ENCODE measurements around the gene ABCA9.

Gene ABCA9

GRCh38 chr17:69064476-69064875 lies 3.7 kb upstream of the ABCA9 start:
- no peak for DNase-seq

GRCh38 chr17:69064001-69064400 lies 3.3 kb upstream of the ABCA9 start:
- no peak for DNase-seq

DNA sequence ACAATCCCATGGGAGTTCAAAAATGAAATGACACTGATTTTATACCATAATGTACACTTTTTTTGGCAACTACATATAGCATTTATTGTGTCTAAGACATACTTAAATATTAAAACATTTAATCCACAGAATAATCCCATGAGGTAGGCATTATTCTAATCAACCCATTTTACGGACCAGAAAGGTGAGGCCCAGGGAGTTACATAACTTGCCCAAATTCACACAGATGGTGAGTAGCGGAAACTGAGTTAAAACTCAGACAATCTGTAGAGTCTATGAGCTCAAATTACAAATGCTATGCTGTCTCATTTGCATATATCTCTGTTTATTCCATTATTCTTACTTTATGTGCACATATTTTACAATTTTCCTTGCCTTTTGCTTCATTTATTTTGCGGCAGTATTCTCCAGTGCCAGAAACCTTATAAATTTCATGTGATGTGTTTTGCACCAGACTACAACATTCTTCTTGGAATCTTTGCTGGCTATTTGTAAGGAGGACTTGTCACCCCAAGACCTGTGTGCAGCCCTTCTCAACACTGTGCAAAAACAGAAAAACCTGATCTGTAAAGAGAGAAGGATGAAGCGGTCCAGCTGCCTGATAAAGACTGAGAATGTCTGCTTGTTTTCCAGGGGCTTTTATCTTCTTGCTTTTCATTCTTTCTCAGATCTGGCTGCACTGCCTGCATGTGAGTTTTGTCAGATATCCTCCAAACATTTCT lies 2.3 kb upstream of the ABCA9 start:
- DNase-seq = no peak

DNA sequence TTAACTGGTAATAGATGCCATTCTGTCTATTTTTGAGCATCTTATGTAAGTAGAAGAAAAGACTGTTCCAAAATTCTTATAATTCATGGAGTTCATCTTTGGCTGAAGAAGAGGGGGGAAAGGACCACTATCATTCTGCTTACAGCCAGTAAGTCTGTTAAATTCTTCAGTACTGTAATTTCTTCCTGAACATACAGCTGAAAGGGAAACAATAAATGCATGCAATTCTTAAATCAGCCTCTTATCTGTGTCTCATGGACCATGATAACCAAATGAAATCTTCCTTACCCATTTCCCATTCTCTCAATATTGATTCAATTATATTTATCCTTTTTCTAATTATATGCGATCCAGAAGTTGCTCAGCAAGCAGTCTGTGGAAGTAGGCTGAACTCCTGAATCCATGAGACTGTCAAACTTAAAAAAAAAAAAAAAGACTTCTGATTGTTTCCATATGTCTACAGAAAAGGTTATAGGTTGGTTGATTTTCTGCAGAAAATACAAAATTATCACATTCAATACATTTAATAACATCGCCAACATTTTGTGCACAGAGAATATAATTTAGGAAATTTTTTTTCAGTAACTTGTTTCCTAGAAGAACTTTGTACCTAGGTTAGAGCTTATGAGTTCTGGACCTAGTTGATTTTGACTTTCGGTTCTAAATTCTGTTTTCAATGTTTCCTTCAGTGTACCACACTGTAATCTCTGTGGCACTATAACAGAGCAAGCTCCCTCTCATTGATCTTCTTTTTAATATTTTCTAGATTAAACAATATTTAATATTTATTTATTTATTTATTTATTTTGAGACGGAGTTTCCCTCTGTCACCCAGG lies 1.2 kb upstream of the ABCA9 start:
- DNase-seq = no peak

DNA sequence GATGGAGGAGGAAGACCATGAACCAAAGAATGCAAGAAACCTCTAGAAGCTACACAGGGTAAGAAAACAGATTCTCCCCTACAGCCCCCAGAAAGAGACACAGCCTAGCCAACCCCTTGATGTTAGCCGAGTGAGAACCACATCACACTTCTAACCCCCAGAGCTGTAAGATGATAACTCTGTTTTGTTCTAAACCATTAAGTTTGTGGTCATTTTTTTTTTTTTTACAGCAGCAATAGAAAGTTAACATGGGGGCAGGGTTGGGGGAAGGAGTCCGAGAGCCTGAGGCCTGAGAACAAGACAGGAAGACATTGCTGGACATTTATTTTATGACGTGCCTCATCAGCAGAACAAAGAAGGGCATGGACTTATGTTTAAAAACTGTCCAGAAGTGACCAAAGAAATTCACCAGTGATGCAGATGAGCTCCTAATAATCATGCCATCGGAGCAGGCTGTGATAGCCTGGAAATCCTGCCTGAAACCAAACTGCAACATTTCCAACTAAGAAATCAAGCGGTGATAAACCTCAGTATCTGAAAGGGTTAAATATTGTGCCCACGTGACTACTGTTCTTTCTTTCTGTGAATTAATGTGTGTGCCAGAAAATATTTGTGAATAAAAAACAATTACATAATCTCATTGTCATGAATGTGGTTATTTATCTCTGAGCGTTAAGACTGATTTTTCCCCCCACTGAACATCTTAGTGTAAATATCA lies 1.1 kb downstream of the ABCA9 start:
- DNase-seq = no peak

DNA sequence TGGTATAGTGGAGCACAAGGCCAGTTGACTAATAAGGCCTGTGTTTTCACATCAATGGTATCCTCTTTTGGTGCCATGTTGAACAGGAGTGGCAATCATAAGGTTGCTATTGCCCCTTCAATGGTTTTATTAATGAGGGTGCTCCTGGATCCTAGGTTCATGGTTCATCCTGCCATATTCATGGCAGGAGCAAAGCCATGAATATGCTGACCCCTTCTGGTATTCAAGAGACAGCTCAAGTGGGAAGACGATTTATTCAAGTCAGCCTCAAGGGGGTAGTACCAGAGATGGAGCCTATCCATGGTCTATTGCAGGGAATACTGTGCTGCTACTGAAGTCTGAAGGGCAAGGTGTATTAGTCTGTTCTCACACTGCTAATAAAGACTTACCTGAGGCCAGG lies 2.6 kb downstream of the ABCA9 start:
- DNase-seq = no peak

- DNase-seq = no peak
Measured at GRCh38 chr17:69057280-69057679, 3.4 kb downstream of the ABCA9 start.

- no peak for DNase-seq
Measured at GRCh38 chr17:69056179-69056823, 4.4 kb downstream of the ABCA9 start.

DNA sequence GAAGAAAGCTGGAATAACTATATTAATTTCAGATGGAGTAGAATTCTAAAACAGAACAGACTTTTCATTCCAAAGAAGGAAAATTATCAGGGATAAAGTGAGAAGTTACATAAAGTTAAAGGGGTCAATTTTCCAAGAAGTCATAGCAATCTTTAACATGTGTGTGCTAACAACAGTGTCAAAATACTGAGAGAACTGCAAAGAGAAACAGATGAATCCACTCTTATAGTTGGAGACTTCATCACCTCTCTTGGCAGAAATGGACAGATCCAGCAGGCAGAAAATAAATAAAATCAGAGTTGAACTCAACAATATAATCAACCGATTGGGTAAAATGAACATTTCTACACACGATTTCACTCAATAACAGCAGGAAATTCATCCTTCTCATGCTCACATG lies 5.4 kb downstream of the ABCA9 start:
- DNase-seq = no peak

DNA sequence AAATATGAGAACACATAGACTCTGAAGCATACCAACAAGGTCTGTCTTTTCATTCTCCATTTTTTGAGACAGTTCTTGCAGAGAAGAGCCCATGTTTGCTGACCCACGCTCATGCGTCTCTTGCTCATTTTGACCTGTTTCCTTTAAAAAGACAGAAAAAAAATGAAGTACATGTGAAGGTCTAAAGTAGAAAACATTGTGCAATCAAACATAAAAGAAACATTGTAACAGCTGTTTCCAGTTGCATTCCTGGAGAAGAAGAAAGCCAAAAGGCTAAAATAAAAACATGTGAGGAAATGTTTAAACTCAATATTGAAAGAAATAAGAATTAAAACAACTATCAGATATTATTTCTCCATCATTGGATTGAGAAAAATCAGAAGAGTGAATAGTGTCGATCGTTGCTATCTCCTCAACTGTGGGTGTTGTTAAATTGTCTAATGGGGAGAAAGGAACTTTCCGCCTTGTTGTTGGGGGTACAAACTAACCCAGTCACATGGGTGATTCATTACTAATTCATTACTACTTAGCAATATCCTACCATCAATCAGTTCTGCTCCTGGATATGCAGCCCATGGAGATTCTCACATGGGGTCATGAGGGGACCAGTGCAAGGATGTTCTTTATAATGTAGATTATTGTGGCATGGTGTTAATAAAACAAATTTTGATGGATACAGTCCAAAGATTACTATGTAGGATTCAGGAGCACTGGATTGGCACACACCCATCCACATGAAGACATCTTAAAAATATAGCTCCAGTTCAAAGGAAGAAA lies 9.5 kb downstream of the ABCA9 start:
- DNase-seq = no peak

DNA sequence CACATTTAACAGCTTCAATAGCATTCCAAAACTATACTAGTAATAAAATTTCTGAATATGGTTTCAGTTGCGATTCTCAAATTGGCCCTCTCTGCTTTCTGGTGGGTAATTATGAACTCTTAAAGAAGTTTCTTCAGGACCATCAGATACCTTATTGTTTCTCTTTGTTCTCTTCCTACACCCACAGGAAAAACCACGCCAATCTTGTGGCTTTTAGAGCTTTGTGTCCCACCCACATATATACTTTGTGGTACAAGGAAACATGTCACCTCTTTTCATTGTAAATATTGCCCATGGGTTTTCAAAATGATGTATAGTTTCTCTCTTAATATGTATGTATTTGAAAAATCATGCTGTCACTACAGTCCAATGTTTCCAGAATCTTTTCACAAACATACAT lies 12.1 kb downstream of the ABCA9 start:
- no peak for DNase-seq

DNA sequence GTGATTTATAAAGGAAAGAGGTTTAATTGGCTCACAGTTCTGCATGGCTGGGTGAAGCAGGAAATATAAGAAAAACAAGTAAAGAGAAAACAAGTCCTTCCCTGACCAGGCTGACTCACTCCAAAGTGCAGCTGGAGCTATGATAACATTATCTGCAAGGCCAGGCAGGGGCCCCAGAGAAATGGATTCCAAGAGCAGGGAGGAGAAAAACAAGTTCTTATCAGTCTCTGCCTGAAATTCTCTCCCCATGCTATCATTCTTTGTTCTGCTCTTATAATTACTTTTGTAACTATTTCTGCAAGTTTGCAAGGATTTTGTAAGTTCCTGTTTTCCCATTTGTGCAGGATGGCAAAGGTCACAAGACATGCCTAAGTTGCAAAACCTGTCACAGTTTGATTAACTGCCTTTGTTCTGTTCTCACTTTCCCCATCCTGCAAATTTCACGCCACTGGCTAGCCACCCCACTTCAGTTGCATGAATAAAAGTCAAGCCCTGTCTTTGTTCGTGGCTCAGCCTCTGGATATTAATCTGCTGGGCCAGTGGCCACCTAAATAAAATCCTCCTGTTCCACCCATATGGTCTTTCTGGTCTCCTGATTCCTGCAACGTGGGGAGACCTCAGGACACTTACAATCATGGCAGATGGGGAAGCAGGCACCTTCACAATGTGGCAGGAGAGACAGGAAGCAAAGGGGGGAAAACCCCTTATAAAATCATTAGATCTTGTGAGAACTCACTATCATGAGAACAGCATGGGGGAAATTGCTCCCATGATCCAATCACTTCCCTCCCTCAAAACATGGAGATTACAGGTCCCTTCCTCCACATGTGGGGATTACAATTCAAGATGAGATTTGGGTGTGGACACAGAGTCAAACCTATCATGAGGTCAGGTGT lies 13.1 kb downstream of the ABCA9 start:
- no peak for DNase-seq

DNA sequence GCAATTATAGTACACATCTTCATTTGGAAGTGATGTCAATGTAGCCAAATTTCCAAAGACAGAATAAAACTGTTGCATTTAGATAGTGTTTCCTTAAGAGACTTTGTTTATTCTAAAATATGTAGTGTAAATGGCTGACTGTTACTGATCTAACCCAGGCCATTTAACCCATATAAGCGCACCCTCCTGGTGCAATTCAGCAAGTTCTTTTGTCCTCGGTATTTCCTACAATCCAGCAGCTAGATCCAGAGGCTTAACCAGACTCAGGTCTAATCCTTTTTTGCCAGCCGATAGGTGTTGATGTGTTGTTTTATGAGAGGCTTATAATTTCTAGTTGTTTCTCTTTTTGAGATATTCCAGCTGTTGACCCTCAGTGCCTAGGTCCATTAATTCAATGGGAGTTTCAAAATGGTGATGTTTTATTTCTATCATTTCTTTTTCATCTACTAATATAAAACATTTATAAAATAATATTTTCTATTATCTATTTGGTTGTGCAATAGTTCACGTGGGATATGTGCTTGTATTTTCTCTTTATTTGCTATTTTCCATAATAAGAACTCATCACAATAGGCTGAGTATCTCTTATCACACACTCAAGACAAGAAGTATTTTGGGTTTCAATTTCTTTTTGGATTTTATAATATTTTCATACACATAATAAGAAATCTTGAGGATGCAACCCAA lies 14.5 kb downstream of the ABCA9 start:
- no peak for DNase-seq

- no peak for DNase-seq
Measured at GRCh38 chr17:69045646-69046045, 15.1 kb downstream of the ABCA9 start.

DNA sequence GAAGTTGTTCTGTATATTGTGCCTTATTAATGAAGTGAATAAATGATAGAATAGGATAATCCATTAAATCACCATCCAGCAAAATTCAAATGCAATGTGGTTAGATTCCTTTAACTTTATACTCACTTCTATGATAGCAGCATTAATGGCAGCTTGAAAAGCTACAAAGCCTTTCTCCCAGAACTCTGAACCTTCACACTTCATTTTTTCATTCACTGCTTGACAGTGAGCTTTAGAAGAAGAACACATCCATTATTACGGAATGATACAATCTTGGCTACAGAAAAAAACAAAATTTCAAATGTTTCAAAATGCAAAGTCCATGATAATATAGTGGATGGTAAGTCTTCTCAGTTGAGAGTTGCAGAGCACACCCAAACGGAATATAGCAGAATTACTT lies 16.4 kb downstream of the ABCA9 start:
- DNase-seq = no peak

- DNase-seq = no peak
Measured at GRCh38 chr17:69043098-69043734, 17.5 kb downstream of the ABCA9 start.

- no peak for DNase-seq
Measured at GRCh38 chr17:69042308-69042707, 18.4 kb downstream of the ABCA9 start.

DNA sequence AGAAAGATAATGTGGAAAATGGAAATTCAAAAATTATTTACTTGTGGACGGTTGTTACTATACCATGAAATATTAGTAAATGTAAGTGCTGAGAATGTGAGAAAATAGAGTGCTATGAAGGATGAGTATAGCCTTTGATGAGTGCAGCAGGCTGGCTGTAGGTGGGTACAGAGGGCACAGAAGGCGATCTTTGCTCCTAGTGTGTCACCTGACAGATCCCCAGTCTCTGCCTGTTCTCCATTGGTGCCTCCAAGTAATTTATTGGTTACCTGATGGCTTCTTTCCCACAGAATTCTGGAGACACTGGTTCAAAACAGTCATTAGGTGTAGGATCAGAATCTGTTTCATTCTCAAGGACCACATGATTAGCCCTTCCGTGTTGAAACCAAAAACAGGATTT lies 28.9 kb downstream of the ABCA9 start:
- no peak for DNase-seq

GRCh38 chr17:69030169-69030568 lies 30.6 kb downstream of the ABCA9 start:
- DNase-seq = no peak

DNA sequence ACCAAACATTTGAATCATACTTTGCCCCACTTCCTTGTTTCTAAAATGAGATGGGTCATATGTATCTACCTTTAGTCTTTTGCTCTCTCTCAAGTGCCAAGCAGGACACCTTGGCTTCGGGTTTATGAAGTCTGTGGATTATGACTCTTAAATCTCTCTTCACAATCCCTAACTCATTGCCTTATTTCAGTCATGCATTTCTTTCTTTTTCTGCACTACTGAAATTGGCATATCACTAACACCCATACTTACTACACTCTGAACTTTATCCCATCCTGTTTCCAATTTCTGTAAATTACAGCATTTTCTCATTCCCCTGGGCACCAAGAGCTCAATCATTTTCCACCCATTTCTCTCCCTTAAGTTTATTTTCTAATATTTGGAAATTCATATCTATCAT lies 42.0 kb downstream of the ABCA9 start:
- no peak for DNase-seq

Data from amniotic stem cell (primary cell).